HG03558 (cell line): ENCODE data around the gene TIGAR.

Source experiments
- ATAC-seq: cut with Tn5 transposase; IDR thresholded peaks from one replicate; pipeline ENCODE4 v1.9.1; 2021; ENCODE audit warnings: moderate number of reproducible peaks; ENCODE audit not compliant: unreplicated experiment; ENCODE audit errors: extremely low read depth

Gene TIGAR

GRCh38 chr12:4369548-4369947 lies 48.5 kb downstream of the TIGAR start:
- no peak for ATAC-seq

GRCh38 chr12:4370265-4370664 lies 49.3 kb downstream of the TIGAR start:
- no peak for ATAC-seq

- no peak for ATAC-seq
These were observed 51.6 kb downstream of the TIGAR start for GRCh38 chr12:4372653-4373052.

- ATAC-seq: no peak
These were observed 54.4 kb downstream of the TIGAR start for GRCh38 chr12:4375449-4375848.

- ATAC-seq: no peak
These were observed 57.8 kb downstream of the TIGAR start for GRCh38 chr12:4378772-4379171.

- no peak for ATAC-seq
These were observed 58.4 kb downstream of the TIGAR start, which contains the start of gene FGF23 for GRCh38 chr12:4379405-4379804. TSS of gene FGF23 (minus strand) at chr12:4379712. CDS start at chr12:4379582, 130 bp downstream.

- ATAC-seq: no peak
These were observed 59.3 kb downstream of the TIGAR start for GRCh38 chr12:4380332-4380731.

- no peak for ATAC-seq
These were observed 62.4 kb downstream of the TIGAR start for GRCh38 chr12:4383304-4383865.

GRCh38 chr12:4386801-4387200 lies 65.8 kb downstream of the TIGAR start:
- ATAC-seq: no peak

GRCh38 chr12:4387607-4388006 lies 66.6 kb downstream of the TIGAR start:
- no peak for ATAC-seq

GRCh38 chr12:4388032-4388431 lies 67.0 kb downstream of the TIGAR start:
- no peak for ATAC-seq

- ATAC-seq: no peak
These were observed 67.6 kb downstream of the TIGAR start for GRCh38 chr12:4388662-4389061.

- no peak for ATAC-seq
These were observed 71.3 kb downstream of the TIGAR start for GRCh38 chr12:4392223-4392742.

GRCh38 chr12:4393211-4393610 lies 72.2 kb downstream of the TIGAR start:
- ATAC-seq: no peak

GRCh38 chr12:4395818-4396217 lies 74.8 kb downstream of the TIGAR start:
- no peak for ATAC-seq

GRCh38 chr12:4401117-4401516 lies 80.1 kb downstream of the TIGAR start:
- no peak for ATAC-seq

GRCh38 chr12:4402996-4403395 lies 82.0 kb downstream of the TIGAR start:
- no peak for ATAC-seq
